HG03558 (cell line): ENCODE measurements around the gene ITPR2.

ENCODE experiments used
- ATAC-seq: cut with Tn5 transposase; IDR thresholded peaks from one replicate; pipeline ENCODE4 v1.9.1; 2021; ENCODE audit warnings: moderate number of reproducible peaks; ENCODE audit not compliant: unreplicated experiment; ENCODE audit errors: extremely low read depth

ITPR2 gene

GRCh38 chr12:26715232-26715631 lies 117.8 kb downstream of the ITPR2 start:
- ATAC-seq: no peak

GRCh38 chr12:26713885-26714383 lies 119.1 kb downstream of the ITPR2 start:
- no peak for ATAC-seq

- no peak for ATAC-seq
Observed at GRCh38 chr12:26712892-26713291, 120.1 kb downstream of the ITPR2 start.

DNA sequence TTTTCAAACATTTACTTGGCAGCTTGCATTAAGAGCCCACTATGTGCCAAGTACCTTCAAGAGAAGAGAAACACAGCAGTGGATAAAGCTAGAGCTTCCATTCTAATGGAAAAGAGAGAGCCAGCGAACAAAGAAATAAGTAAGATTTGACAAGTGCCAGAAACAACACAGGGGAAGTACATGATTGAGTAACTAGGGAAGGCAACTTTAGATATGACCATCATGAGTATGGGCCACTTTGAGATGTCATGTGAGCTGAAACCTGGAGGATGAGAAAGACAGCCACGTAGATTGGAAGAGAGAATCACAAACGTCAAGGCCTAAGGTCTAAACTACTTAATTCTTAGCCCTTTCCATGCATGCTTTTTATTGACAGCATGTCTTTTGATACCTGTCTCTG lies 121.4 kb downstream of the ITPR2 start:
- no peak for ATAC-seq

DNA sequence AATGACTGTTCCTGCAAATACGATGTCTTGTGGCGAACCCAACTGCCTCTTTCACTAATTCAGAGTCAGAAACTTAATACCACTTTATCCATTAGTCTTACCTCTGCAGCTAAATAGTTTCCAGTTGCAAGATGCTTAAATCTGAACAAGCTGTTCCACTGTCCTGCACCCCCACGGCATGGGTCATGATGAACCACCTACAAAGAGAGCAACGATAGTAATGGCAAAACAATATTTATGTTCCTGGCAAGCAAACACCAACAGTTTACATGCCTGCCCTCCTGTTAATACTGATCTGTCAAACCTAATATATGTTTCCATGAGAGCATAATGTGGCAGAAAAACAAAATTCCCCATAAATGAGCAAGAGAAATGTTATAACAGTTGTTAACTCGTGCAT lies 121.9 kb downstream of the ITPR2 start:
- ATAC-seq: no peak

DNA sequence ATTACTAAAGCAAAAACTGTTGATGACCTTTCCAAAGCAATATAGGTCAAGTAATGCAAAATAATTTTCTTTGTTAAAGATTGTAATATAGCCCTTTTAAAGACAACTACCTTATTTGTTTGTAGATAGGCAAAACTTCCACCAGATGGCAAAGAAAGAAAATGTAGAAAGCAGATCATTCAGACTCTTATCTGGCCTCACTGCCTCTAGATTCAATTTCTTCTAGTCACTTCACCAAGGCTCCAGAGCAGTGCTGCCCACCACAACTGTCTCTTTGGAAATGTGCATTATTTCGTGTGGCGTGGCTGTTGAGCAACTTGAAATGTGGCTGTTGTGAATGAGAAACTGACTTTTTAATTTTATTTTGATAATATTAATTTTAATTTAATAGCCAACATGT lies 127.1 kb downstream of the ITPR2 start:
- no peak for ATAC-seq

DNA sequence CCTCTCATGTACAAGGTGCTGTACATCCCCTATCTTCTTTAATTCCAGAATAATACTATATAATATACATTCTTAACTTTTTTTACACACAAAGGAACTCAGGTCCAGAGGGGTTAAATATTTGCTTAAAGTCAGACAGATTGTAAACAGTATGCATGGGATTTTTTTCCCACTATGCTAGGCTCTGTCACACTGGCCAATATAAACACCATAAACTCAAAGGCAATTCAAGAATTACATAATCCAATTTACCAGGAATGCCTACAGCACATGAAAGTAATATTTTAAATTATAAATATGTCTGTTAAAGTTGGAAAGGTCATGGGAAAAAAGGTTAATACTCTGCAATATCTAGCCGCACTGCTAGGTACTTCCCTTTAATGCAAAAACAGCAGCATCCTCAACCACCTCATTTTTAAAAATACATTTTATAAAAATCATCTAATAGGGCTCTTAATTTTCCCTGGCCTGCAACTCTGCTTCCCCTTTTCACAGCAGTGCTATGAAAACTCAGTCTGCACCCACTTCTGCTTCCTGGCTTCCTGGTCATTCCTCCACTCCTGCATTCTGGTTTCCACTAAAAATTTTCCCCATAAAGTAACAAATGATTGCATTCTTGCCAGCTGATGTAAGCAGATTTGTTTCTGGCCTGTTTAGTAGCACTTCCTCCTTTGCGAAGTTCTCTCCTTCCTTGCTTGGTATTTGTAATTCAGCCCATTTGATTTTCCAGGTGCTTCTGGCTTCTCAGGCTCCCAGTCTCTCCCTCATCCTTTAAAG lies 128.1 kb downstream of the ITPR2 start:
- ATAC-seq: no peak

GRCh38 chr12:26704214-26704613 lies 128.8 kb downstream of the ITPR2 start:
- ATAC-seq: no peak

GRCh38 chr12:26702741-26703140 lies 130.3 kb downstream of the ITPR2 start:
- ATAC-seq: no peak

DNA sequence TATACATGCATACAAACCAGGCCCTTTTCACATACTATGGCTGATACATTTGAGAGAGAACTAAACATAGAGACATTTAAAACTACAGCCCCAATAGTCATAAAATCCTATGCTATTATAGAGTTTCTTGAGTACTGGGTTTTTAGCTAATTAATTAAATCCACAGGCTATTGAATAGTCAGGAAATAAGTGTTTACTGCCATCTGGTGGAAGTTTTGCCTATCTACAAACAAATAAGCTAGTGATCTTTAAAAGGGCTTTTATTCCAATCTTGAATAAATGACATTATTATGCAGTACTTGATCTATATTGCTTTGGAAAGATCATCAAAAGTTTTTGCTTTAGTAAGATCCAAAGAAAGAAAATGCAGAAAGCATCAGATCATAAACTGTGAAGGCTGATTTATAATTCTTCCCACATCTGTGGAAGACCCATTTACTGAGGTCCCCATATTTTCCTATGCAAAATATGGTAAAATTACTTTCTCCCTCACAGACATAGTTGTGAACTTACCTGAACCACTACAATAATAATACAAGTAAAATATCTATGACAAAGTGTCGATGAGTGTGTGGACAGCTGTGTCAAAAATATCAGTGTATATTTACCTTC lies 131.3 kb downstream of the ITPR2 start:
- ATAC-seq: no peak

GRCh38 chr12:26700430-26700829 lies 132.6 kb downstream of the ITPR2 start:
- no peak for ATAC-seq

DNA sequence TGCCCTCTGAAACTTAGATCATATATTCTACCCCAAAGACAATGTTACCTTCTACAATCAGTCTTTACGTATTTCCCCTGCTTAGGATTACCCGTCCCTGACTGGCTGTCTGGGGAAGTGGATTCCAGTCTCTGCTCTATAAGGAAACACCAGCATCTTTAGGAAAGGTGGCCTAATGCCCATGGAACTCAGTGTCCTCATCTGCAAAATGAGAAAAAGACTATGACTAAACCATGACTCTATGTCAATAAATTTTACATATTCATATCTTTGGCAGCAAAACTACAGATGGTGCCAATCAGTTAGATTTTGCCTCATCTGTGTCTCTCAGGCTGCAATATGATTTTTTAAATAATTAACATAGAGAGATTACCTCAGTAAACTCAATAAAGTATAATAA lies 133.8 kb downstream of the ITPR2 start:
- ATAC-seq: no peak

GRCh38 chr12:26698186-26698585 lies 134.8 kb downstream of the ITPR2 start:
- no peak for ATAC-seq

DNA sequence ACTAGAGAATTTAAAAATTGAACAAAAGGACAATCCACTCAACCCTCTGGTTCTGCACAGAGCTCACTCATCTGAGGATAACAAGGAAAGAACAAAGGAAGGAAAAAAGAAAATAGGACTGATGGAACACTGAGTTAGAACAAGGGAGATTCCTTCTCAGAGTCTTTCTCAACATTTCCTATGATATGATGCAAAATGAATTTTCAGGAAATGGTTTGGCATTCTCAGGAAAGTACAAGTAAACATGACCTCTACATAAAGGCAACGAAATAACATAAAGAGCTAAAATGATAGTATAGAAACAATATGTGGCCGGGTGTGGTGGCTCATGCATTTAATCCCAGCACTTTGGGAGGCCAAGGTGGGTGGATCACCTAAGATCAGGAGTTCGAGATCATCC lies 135.8 kb downstream of the ITPR2 start:
- no peak for ATAC-seq

GRCh38 chr12:26696613-26697092 lies 136.3 kb downstream of the ITPR2 start:
- ATAC-seq: no peak

GRCh38 chr12:26696048-26696612 lies 136.9 kb downstream of the ITPR2 start:
- no peak for ATAC-seq

DNA sequence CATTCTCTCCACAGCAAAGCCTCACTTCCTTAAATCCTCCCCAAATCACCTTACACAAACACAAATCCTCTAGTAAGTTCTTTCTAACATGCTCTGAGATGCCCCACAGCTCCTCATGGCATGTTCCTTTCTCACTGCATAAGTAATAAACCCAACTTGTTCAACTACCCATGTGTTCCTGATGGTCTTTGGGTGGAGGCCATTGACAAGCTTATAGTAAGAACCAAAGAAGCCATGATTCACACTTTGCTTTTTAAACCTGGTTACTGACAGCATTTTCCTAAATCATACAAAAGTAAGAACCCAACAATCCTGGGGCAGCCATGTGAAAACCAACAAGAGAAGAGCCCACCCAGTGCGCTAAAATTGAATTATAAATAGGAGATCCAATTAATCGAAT lies 138.6 kb downstream of the ITPR2 start:
- no peak for ATAC-seq

DNA sequence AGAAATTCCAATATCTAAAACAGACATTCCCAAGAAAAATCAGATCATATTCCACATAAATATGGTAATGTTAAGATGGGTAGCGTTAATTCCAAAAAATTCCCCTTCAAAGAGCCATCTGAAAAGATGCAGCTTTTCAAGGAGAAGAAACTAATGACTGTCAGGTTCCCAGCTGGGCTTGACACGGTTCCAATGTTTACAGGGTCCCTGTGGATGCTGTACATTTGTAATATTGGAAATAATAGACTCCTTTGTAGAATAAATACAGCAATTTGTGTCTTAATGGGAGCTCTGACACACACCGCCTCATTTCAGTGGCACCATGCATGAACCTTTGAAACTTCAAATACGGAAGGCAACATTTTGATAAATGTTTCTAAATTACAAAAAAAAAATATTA lies 140.6 kb downstream of the ITPR2 start:
- no peak for ATAC-seq

GRCh38 chr12:26691234-26691970 lies 141.6 kb downstream of the ITPR2 start:
- no peak for ATAC-seq

GRCh38 chr12:26690601-26691000 lies 142.4 kb downstream of the ITPR2 start:
- no peak for ATAC-seq
